Esophagus muscularis mucosa (tissue), 3 donors: Measurements from ENCODE around the gene PCNT.

Experiments
- CTCF ChIP-seq, 3 experiments: fragments of 200-600 bp in 2 of 3; fragments of 450-650 bp in 1 of 3; sonication (generic) in 2 of 3; IDR thresholded peaks; one replicate each; pipeline ENCODE4 v1.5.1; 2017 to 2019; ENCODE audit warnings: antibody characterized with exemption in 3 of 3, mild to moderate bottlenecking in 2 of 3, moderate library complexity in 1 of 3
- POLR2A ChIP-seq: fragments of 450-650 bp; IDR thresholded peaks from one replicate; pipeline ENCODE4 v1.6.1; 2017; ENCODE audit warnings: antibody characterized with exemption, moderate library complexity, mild to moderate bottlenecking, low read depth
- POLR2AphosphoS5 ChIP-seq, 2 donors: sonication (generic); formaldehyde crosslinking; IDR thresholded peaks; one replicate each; pipeline ENCODE4 v1.6.1; 2017; ENCODE audit warnings: antibody characterized with exemption in 2 of 2

DNA sequence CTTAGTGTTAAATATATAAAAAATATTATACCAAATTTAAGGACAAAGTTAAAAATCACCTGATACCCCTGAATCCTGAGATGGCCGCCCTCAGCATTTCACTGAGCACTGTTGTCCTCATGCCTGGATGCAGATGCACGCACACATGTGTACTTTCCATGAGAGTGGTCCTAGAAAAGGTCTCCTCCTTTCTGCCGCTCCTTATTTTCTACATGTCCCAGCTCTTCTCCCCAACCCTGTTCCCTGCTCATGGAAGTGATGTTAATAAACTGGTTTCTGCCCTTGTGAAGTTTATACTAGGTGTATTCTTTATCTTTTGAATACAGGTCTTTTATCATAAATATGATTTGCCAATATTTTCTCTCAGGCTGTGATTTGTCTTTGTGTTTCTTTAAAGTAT lies 167.6 kb downstream of the PCNT start:
- no peak for TF ChIP-seq POLR2A
- no peak for TF ChIP-seq CTCF (IDR thresholded peaks at IDR 0.05)
- TF ChIP-seq POLR2AphosphoS5 (IDR thresholded peaks at IDR 0.05), result no peak
